Endometrial microvascular endothelial cells (primary cell): Measurements from ENCODE around the gene ABCA12. TPM values are rescaled to one million over a fixed set of nuclear protein-coding genes. Genes with fewer than 3 reads are reported as not detected.
"Not testable (repeated sequence)": the region's sequence is repeated elsewhere in the genome, so short reads cannot be mapped to it uniquely, and the experiment has no call there.

Experiments
- in situ Hi-C: cut with HindIII; loops from 2 replicates; pipeline ENCODE4 v1.10.0; 2017; ENCODE audit warnings: low sequenced_read_pairs, low pct_unique_long_range_greater_than_20kb; ENCODE audit errors: inconsistent ontology term
- total RNA-seq: library from RNA; depleted of rRNA; stranded (reverse); fragments of >200 nt; gene quantifications from one replicate; pipeline ENCODE4 v1.2.3, GENCODE V29; 2015; ENCODE audit errors: inconsistent ontology term

Gene ABCA12, protein sequence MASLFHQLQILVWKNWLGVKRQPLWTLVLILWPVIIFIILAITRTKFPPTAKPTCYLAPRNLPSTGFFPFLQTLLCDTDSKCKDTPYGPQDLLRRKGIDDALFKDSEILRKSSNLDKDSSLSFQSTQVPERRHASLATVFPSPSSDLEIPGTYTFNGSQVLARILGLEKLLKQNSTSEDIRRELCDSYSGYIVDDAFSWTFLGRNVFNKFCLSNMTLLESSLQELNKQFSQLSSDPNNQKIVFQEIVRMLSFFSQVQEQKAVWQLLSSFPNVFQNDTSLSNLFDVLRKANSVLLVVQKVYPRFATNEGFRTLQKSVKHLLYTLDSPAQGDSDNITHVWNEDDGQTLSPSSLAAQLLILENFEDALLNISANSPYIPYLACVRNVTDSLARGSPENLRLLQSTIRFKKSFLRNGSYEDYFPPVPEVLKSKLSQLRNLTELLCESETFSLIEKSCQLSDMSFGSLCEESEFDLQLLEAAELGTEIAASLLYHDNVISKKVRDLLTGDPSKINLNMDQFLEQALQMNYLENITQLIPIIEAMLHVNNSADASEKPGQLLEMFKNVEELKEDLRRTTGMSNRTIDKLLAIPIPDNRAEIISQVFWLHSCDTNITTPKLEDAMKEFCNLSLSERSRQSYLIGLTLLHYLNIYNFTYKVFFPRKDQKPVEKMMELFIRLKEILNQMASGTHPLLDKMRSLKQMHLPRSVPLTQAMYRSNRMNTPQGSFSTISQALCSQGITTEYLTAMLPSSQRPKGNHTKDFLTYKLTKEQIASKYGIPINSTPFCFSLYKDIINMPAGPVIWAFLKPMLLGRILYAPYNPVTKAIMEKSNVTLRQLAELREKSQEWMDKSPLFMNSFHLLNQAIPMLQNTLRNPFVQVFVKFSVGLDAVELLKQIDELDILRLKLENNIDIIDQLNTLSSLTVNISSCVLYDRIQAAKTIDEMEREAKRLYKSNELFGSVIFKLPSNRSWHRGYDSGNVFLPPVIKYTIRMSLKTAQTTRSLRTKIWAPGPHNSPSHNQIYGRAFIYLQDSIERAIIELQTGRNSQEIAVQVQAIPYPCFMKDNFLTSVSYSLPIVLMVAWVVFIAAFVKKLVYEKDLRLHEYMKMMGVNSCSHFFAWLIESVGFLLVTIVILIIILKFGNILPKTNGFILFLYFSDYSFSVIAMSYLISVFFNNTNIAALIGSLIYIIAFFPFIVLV (N-terminal part only)
- total RNA-seq, result not detected

DNA sequence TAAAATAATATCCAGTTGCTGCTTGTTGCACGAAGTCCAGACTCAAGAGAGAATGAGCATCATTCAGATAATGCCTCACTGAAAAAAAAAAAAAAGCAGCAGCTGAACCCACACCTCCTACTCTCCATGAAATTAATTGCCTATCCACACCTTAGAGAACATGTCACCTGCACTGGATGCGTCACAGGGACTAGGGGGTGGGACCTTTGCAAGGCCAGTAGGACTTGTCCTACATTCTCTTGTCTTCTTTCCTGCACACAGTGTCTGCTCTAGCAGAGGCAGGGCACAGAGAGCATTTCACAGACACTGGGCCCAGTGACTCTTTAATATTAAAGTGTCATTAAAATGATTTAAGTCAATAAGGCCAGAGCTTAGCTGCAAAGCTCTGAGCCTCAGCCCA, at the start of gene ABCA12:
Gene ABCA12, minus strand, starts transcription at position 148 of the 400 bp plus-strand sequence. CDS start 418 bp downstream, outside the sequence.
- in situ Hi-C loops, result no loop called here

DNA sequence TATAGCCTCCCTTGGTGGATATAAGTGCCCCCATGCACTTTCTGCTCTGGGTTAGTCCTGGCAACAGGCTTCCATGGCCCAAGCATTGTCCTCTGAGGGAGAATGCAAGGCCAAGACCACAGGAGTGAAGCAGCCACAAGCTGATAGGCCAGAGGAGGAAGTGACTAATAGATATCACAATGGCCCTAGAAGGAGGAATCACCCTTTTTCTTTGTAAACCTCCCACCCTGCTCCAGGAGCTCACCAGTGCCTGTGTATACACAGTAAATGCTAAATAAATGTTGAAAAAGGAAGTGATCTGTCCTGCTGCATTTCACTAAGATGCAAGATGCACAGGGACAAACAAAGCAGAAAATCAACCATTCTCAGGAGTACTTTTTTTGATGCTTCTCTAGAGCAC, 49.7 kb upstream of the ABCA12 start:
- in situ Hi-C loops, result no loop called here

GRCh38 chr2:215186021-215186420, 47.6 kb upstream of the ABCA12 start:
- in situ Hi-C loops, result no loop called here

GRCh38 chr2:215178121-215178520, 39.7 kb upstream of the ABCA12 start:
- in situ Hi-C loops, result no loop called here

GRCh38 chr2:215171796-215172195, 33.4 kb upstream of the ABCA12 start:
- in situ Hi-C loops, result no loop called here

GRCh38 chr2:215171151-215171550, 32.7 kb upstream of the ABCA12 start:
- in situ Hi-C loops, result no loop called here

DNA sequence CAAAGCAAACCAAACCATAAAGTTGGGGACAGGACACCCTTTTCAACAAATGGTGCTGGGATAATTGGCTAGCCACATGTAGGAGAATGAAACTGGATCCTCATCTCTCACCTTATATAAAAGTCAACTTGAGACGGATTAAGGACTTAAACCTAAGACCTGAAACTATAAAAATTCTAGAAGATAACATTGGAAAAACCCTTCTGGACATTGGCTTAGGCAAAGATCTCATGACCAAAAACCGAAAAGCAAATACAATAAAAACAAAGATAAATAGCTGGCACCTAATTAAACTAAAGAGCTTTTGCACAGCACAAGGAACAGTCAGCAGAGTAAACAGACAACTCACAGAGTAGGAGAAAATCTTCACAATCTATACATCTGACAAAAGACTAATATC, 28.1 kb upstream of the ABCA12 start:
- in situ Hi-C loops, result not testable (repeated sequence)

- in situ Hi-C loops, result not testable (repeated sequence)
Measured at GRCh38 chr2:215163319-215163718, 24.9 kb upstream of the ABCA12 start.

DNA sequence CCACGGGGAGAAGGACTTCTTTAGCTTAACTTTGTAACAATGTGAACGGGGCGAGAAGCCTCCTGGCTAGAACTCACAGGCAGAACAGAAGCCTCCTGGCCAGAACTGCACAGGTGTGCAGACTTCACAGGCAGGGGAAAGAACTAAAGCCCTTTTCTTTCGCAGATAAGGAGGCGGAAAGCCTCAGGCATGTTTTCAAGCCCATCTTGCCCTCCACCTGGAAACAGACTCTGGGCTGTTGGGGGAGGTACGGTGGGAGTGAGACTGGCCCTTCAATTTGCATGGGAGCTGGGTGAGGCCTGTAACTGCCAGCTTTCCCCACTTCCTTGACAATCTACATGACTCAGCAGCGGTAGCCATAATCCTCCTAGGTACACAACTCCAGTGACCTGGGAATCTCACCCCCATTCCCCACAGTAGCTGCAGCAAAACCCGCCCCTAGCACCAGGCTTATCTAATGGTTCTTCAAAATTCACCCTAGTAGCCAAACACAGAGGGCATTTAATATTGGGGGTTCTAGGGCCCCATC, 22.9 kb upstream of the ABCA12 start:
- in situ Hi-C loops, result no loop called here

DNA sequence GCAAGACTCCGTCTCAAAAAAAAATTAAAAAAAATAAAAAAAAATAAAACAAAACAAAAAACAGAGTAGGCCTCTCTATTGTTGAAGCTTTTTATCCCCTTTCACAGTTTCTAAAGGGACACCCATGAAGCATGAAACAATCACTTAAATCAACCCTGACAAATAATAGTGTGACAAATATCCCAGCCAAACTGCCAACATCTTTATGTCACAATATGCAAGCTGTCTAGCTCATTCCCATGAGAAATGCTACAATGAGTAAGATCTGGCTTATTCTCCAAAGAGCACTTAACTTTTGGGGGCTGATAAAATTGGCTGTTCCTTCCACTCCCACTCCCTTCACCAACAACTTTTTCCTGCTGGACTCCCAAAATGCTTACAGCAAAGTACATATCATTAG, 21.7 kb upstream of the ABCA12 start:
- in situ Hi-C loops, result no loop called here

GRCh38 chr2:215156453-215156852, 18.0 kb upstream of the ABCA12 start:
- in situ Hi-C loops, result no loop called here

- in situ Hi-C loops, result no loop called here
Measured at GRCh38 chr2:215149894-215150293, 11.5 kb upstream of the ABCA12 start.

GRCh38 chr2:215149486-215149885, 11.1 kb upstream of the ABCA12 start:
- in situ Hi-C loops, result no loop called here

- in situ Hi-C loops, result no loop called here
Measured at GRCh38 chr2:215149060-215149459, 10.6 kb upstream of the ABCA12 start.

DNA sequence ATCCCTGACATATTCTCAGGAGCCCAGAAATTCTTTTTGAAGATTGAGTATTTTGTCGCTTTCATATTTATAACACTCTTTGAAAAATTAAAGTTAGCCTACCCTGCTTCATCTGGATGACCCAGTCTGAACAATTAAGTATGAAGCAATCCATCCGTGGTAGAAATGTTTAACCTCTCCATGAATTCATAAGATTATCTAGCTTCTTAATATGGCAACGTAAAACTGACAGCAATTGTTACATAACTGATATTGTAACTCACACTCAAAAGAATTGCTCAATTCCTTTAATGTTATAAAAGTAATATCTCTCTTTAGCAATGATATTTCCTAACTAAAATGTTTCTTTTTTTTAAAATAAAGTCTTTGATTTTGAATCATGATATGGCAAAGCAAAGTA, 7.2 kb upstream of the ABCA12 start:
- in situ Hi-C loops, result no loop called here

GRCh38 chr2:215144106-215144875, 5.9 kb upstream of the ABCA12 start:
- in situ Hi-C loops, result no loop called here

DNA sequence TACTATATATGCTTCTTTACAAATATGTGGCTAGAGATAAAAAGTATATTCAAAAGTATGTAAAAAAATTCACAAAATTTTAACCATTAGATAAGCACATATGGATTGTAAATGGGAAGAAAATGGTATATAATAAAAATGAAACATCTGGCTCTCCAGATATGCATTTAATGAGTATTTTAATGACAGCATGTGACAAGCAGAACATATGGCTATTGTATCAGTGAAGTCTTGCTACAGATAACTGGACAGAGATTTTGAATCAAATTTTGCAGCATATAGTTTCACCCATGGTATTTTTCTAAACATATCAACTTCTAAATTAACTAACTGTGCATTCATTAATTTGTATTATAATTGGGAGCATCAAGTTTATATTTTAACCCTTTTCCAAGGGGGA, 5.0 kb upstream of the ABCA12 start:
- in situ Hi-C loops, result no loop called here

GRCh38 chr2:215141706-215142105, 3.3 kb upstream of the ABCA12 start:
- in situ Hi-C loops, result no loop called here
